ENCODE measurements around the gene LGALS4.
"Not testable (repeated sequence)": the region's sequence is repeated elsewhere in the genome, so short reads cannot be mapped to it uniquely, and the experiment has no call there.

Gene LGALS4

GRCh38 chr19:38788478-38789243 is 24.1 kb downstream of the LGALS4 start, which contains the start of gene LGALS7B:
Gene LGALS7B, plus strand, starts transcription at chr19:38789200. Its CDS starts 27 bp downstream, at chr19:38789227.
- H2AFZ ChIP-seq (ENCODE audit: low read length): no peak within 1 kb of the TSS

GRCh38 chr19:38786572-38787265 is 26.0 kb downstream of the LGALS4 start:
- no peak overlapping the region for H2AFZ ChIP-seq (ENCODE audit: low read length)
- TF ChIP-seq EZH2 (optimal IDR thresholded peaks at IDR 0.05; ENCODE audit: low read depth, low read length) (no peak), CTCF (IDR thresholded peaks at IDR 0.05; ENCODE audit: low read length) (no peak), EZH2phosphoT487 (IDR thresholded peaks at IDR 0.05; ENCODE audit: low read length) (no peak)
- no peak overlapping the region for H3K27ac ChIP-seq (ENCODE audit: low read length)
- DNase-seq: no peak
- no peak overlapping the region for H3K4me2 ChIP-seq (ENCODE audit: low read depth, low read length)
- no peaks in the 10 kb centered on the region for H3K9me2 ChIP-seq (replicated peaks; ENCODE audit: insufficient read depth, low read length)
- no peak overlapping the region for H3K9ac ChIP-seq (ENCODE audit: low read length)
- no peaks in the 10 kb centered on the region for H3K9me3 ChIP-seq (replicated peaks; ENCODE audit: insufficient read depth, low read length)
- H3K79me2 ChIP-seq (ENCODE audit: low read length): no peaks in the 10 kb centered on the region
- no peaks in the 10 kb centered on the region for H3F3A ChIP-seq (ENCODE audit: insufficient read depth, low read length)
- H3K4me1 ChIP-seq (ENCODE audit: low read length): no peaks in the 10 kb centered on the region
- no peaks in the 10 kb centered on the region for H4K20me1 ChIP-seq (ENCODE audit: insufficient read depth, low read length)
- no peaks in the 10 kb centered on the region for H3K36me3 ChIP-seq (replicated peaks; ENCODE audit: insufficient read depth, low read length)
- H3K4me3 ChIP-seq (ENCODE audit: low read length): no peak overlapping the region
- peaks cover 3% of the 10 kb centered on the region for H3K27me3 ChIP-seq (replicated peaks; ENCODE audit: insufficient read depth, low read length)

More at GRCh38 chr19:38788478-38789243, 24.1 kb downstream of the LGALS4 start, which contains the start of gene LGALS7B:
- H3K27me3 ChIP-seq (replicated peaks; ENCODE audit: insufficient read depth, low read length): peaks cover 14% of the 10 kb centered on the region
- no peak for DNase-seq
- no peaks in the 10 kb centered on the region for H3K9me3 ChIP-seq (replicated peaks; ENCODE audit: insufficient read depth, low read length)
- no peak within 1 kb of the TSS for H3K4me2 ChIP-seq (ENCODE audit: low read depth, low read length)
- H3K9me2 ChIP-seq (replicated peaks; ENCODE audit: insufficient read depth, low read length): no peaks in the 10 kb centered on the region
- H3K36me3 ChIP-seq (replicated peaks; ENCODE audit: insufficient read depth, low read length): no peaks in the 10 kb centered on the region
- no peaks in the 10 kb centered on the region for H4K20me1 ChIP-seq (ENCODE audit: insufficient read depth, low read length)
- H3K79me2 ChIP-seq (ENCODE audit: low read length): no peaks in the 10 kb centered on the region
- H3K4me3 ChIP-seq (ENCODE audit: low read length): no peak within 1 kb of the TSS
- no peaks in the 10 kb centered on the region for H3K4me1 ChIP-seq (ENCODE audit: low read length)
- TF ChIP-seq CTCF (IDR thresholded peaks at IDR 0.05; ENCODE audit: low read length) (no peak), EZH2phosphoT487 (IDR thresholded peaks at IDR 0.05; ENCODE audit: low read length) (no peak), EZH2 (optimal IDR thresholded peaks at IDR 0.05; ENCODE audit: low read depth, low read length) (no peak)
- no peaks in the 10 kb centered on the region for H3F3A ChIP-seq (ENCODE audit: insufficient read depth, low read length)
- no peak within 1 kb of the TSS for H3K9ac ChIP-seq (ENCODE audit: low read length)
- no peak within 1 kb of the TSS for H3K27ac ChIP-seq (ENCODE audit: low read length)

- not testable (repeated sequence) for H3K36me3 ChIP-seq (replicated peaks; ENCODE audit: insufficient read depth, low read length); H3K9me3 ChIP-seq (replicated peaks; ENCODE audit: insufficient read depth, low read length); H2AFZ ChIP-seq (ENCODE audit: low read length); H3K4me3 ChIP-seq (ENCODE audit: low read length); H4K20me1 ChIP-seq (ENCODE audit: insufficient read depth, low read length); H3K9ac ChIP-seq (ENCODE audit: low read length); H3K79me2 ChIP-seq (ENCODE audit: low read length); H3K4me1 ChIP-seq (ENCODE audit: low read length); H3K27ac ChIP-seq (ENCODE audit: low read length); H3F3A ChIP-seq (ENCODE audit: insufficient read depth, low read length); DNase-seq; H3K9me2 ChIP-seq (replicated peaks; ENCODE audit: insufficient read depth, low read length); H3K27me3 ChIP-seq (replicated peaks; ENCODE audit: insufficient read depth, low read length); H3K4me2 ChIP-seq (ENCODE audit: low read depth, low read length)
Observed at GRCh38 chr19:38786061-38786460, 26.7 kb downstream of the LGALS4 start.

Data from MM.1S (cell line).